ENCODE results near the gene RGS16.

The RGS16 gene

GRCh38 chr1:182589520-182589919 lies 14.7 kb downstream of the RGS16 start:
- no peak overlapping the region for H3K9ac ChIP-seq (ENCODE audit: low read depth, low read length)
- no peaks in the 10 kb centered on the region for H3K36me3 ChIP-seq (ENCODE audit: insufficient read depth, low read length)
- no peaks in the 10 kb centered on the region for H3K9me3 ChIP-seq (ENCODE audit: insufficient read depth, low read depth, low read length)
- H3K27me3 ChIP-seq (ENCODE audit: insufficient read depth, low read length): no peaks in the 10 kb centered on the region
- no peak overlapping the region for H3K4me3 ChIP-seq (ENCODE audit: low read length)
- peaks cover 11% of the 10 kb centered on the region; the same call in 1 of the 2 replicates for H3K4me1 ChIP-seq (ENCODE audit: insufficient read depth, low read length)
- 88% methylated on average over 3 of the region's 3 CpGs for WGBS
- H3K27ac ChIP-seq (ENCODE audit: low read depth, low read length): no peak overlapping the region

- Histone ChIP-seq H3K4me3 (ENCODE audit: low read length) (peak within 1 kb of the TSS; percentile 49), H3K9me3 (ENCODE audit: insufficient read depth, low read depth, low read length) (no peaks in the 10 kb centered on the region), H3K4me1 (ENCODE audit: insufficient read depth, low read length) (peaks cover 11% of the 10 kb centered on the region; the same call in 1 of the 2 replicates), H3K36me3 (ENCODE audit: insufficient read depth, low read length) (no peaks in the 10 kb centered on the region), H3K9ac (ENCODE audit: low read depth, low read length) (no peak within 1 kb of the TSS), H3K27me3 (ENCODE audit: insufficient read depth, low read length) (no peaks in the 10 kb centered on the region), H3K27ac (ENCODE audit: low read depth, low read length) (no peak within 1 kb of the TSS)
- WGBS: 35% methylated on average over 20 of the region's 20 CpGs
Observed at GRCh38 chr1:182588500-182589396, 15.4 kb downstream of the RGS16 start, which contains the start of gene RNASEL. TSS of gene RNASEL (minus strand) at chr1:182589256. CDS start at chr1:182586806, 2,450 bp downstream.

GRCh38 chr1:182587666-182588499 lies 16.3 kb downstream of the RGS16 start:
- H3K27ac ChIP-seq (ENCODE audit: low read depth, low read length): no peak overlapping the region
- WGBS: 93% methylated on average over 3 of the region's 4 CpGs
- H3K36me3 ChIP-seq (ENCODE audit: insufficient read depth, low read length): no peaks in the 10 kb centered on the region
- H3K9ac ChIP-seq (ENCODE audit: low read depth, low read length): no peak overlapping the region
- no peaks in the 10 kb centered on the region for H3K27me3 ChIP-seq (ENCODE audit: insufficient read depth, low read length)
- H3K4me1 ChIP-seq (ENCODE audit: insufficient read depth, low read length): peaks cover 11% of the 10 kb centered on the region; the same call in 1 of the 2 replicates
- peak overlapping the region; percentile 49; the same call in 1 of the 2 replicates for H3K4me3 ChIP-seq (ENCODE audit: low read length)
- no peaks in the 10 kb centered on the region for H3K9me3 ChIP-seq (ENCODE audit: insufficient read depth, low read depth, low read length)

- Histone ChIP-seq H3K27me3 (ENCODE audit: insufficient read depth, low read length) (no peaks in the 10 kb centered on the region), H3K4me3 (ENCODE audit: low read length) (no peak overlapping the region), H3K27ac (ENCODE audit: low read depth, low read length) (no peak overlapping the region), H3K4me1 (ENCODE audit: insufficient read depth, low read length) (peaks cover 11% of the 10 kb centered on the region; the same call in 1 of the 2 replicates), H3K36me3 (ENCODE audit: insufficient read depth, low read length) (no peaks in the 10 kb centered on the region), H3K9ac (ENCODE audit: low read depth, low read length) (no peak overlapping the region), H3K9me3 (ENCODE audit: insufficient read depth, low read depth, low read length) (no peaks in the 10 kb centered on the region)
- WGBS: no CpG with 5 or more reads among the region's 1 CpG
Observed at GRCh38 chr1:182587093-182587492, 17.1 kb downstream of the RGS16 start.

GRCh38 chr1:182586380-182586779 lies 17.8 kb downstream of the RGS16 start:
- H3K4me3 ChIP-seq (ENCODE audit: low read length): no peak overlapping the region
- peaks cover 11% of the 10 kb centered on the region; the same call in 1 of the 2 replicates for H3K4me1 ChIP-seq (ENCODE audit: insufficient read depth, low read length)
- no peaks in the 10 kb centered on the region for H3K27me3 ChIP-seq (ENCODE audit: insufficient read depth, low read length)
- H3K36me3 ChIP-seq (ENCODE audit: insufficient read depth, low read length): no peaks in the 10 kb centered on the region
- no peak overlapping the region for H3K27ac ChIP-seq (ENCODE audit: low read depth, low read length)
- 94% methylated on average over 11 of the region's 11 CpGs for WGBS
- no peak overlapping the region for H3K9ac ChIP-seq (ENCODE audit: low read depth, low read length)
- H3K9me3 ChIP-seq (ENCODE audit: insufficient read depth, low read depth, low read length): no peaks in the 10 kb centered on the region

- no peaks in the 10 kb centered on the region for H3K36me3 ChIP-seq (ENCODE audit: insufficient read depth, low read length)
- no peak overlapping the region for H3K9ac ChIP-seq (ENCODE audit: low read depth, low read length)
- WGBS: 96% methylated on average over 4 of the region's 4 CpGs
- H3K4me1 ChIP-seq (ENCODE audit: insufficient read depth, low read length): peaks cover 11% of the 10 kb centered on the region; the same call in 1 of the 2 replicates
- H3K9me3 ChIP-seq (ENCODE audit: insufficient read depth, low read depth, low read length): no peaks in the 10 kb centered on the region
- H3K27me3 ChIP-seq (ENCODE audit: insufficient read depth, low read length): no peaks in the 10 kb centered on the region
- H3K4me3 ChIP-seq (ENCODE audit: low read length): no peak overlapping the region
- H3K27ac ChIP-seq (ENCODE audit: low read depth, low read length): no peak overlapping the region
Observed at GRCh38 chr1:182584746-182585145, 19.4 kb downstream of the RGS16 start.

GRCh38 chr1:182580736-182581135 lies 23.5 kb downstream of the RGS16 start:
- H3K27ac ChIP-seq (ENCODE audit: low read depth, low read length): no peak overlapping the region
- H3K9me3 ChIP-seq (ENCODE audit: insufficient read depth, low read depth, low read length): no peaks in the 10 kb centered on the region
- H3K4me3 ChIP-seq (ENCODE audit: low read length): no peak overlapping the region
- no peak overlapping the region for H3K9ac ChIP-seq (ENCODE audit: low read depth, low read length)
- WGBS: 88% methylated on average over 2 of the region's 2 CpGs
- H3K27me3 ChIP-seq (ENCODE audit: insufficient read depth, low read length): no peaks in the 10 kb centered on the region
- H3K4me1 ChIP-seq (ENCODE audit: insufficient read depth, low read length): no peaks in the 10 kb centered on the region
- H3K36me3 ChIP-seq (ENCODE audit: insufficient read depth, low read length): no peaks in the 10 kb centered on the region

GRCh38 chr1:182575540-182576149 lies 28.5 kb downstream of the RGS16 start:
- H3K27ac ChIP-seq (ENCODE audit: low read depth, low read length): no peak overlapping the region
- no peak overlapping the region for H3K9ac ChIP-seq (ENCODE audit: low read depth, low read length)
- H3K4me3 ChIP-seq (ENCODE audit: low read length): no peak overlapping the region
- no peaks in the 10 kb centered on the region for H3K27me3 ChIP-seq (ENCODE audit: insufficient read depth, low read length)
- no peaks in the 10 kb centered on the region for H3K4me1 ChIP-seq (ENCODE audit: insufficient read depth, low read length)
- no peaks in the 10 kb centered on the region for H3K36me3 ChIP-seq (ENCODE audit: insufficient read depth, low read length)
- no peaks in the 10 kb centered on the region for H3K9me3 ChIP-seq (ENCODE audit: insufficient read depth, low read depth, low read length)
- 93% methylated on average over 3 of the region's 3 CpGs for WGBS

- H3K36me3 ChIP-seq (ENCODE audit: insufficient read depth, low read length): no peaks in the 10 kb centered on the region
- H3K27ac ChIP-seq (ENCODE audit: low read depth, low read length): no peak overlapping the region
- no peaks in the 10 kb centered on the region for H3K27me3 ChIP-seq (ENCODE audit: insufficient read depth, low read length)
- H3K9ac ChIP-seq (ENCODE audit: low read depth, low read length): no peak overlapping the region
- no peak overlapping the region for H3K4me3 ChIP-seq (ENCODE audit: low read length)
- 92% methylated on average over 3 of the region's 4 CpGs for WGBS
- H3K9me3 ChIP-seq (ENCODE audit: insufficient read depth, low read depth, low read length): no peaks in the 10 kb centered on the region
- H3K4me1 ChIP-seq (ENCODE audit: insufficient read depth, low read length): no peaks in the 10 kb centered on the region
Observed at GRCh38 chr1:182574156-182574555, 30.0 kb downstream of the RGS16 start.

- no peaks in the 10 kb centered on the region for H3K9me3 ChIP-seq (ENCODE audit: insufficient read depth, low read depth, low read length)
- H3K27ac ChIP-seq (ENCODE audit: low read depth, low read length): no peak overlapping the region
- no peaks in the 10 kb centered on the region for H3K27me3 ChIP-seq (ENCODE audit: insufficient read depth, low read length)
- H3K36me3 ChIP-seq (ENCODE audit: insufficient read depth, low read length): no peaks in the 10 kb centered on the region
- H3K4me1 ChIP-seq (ENCODE audit: insufficient read depth, low read length): no peaks in the 10 kb centered on the region
- WGBS: 80% methylated on average over 2 of the region's 2 CpGs
- no peak overlapping the region for H3K9ac ChIP-seq (ENCODE audit: low read depth, low read length)
- H3K4me3 ChIP-seq (ENCODE audit: low read length): no peak overlapping the region
Observed at GRCh38 chr1:182570611-182570970, 33.6 kb downstream of the RGS16 start.

Data from HUES64 (cell line).